HUES64 (cell line): Measurements from ENCODE around the gene CHST12.

Source experiments
- H3K27ac ChIP-seq: 2 replicates; pipeline ENCODE4 v1.7.0; 2013; ENCODE audit warnings: low read depth, low read length, inconsistent platforms
- H3K27me3 ChIP-seq: 2 replicates; pipeline ENCODE4 v1.6.1; 2013; ENCODE audit warnings: mild to moderate bottlenecking, low read length; ENCODE audit not compliant: insufficient read depth
- H3K36me3 ChIP-seq: 2 replicates; pipeline ENCODE4 v1.6.1; 2013; ENCODE audit warnings: mild to moderate bottlenecking, low read length; ENCODE audit not compliant: insufficient read depth
- H3K4me1 ChIP-seq: 2 replicates; pipeline ENCODE4 v1.6.1; 2013; ENCODE audit warnings: mild to moderate bottlenecking, low read length, moderate library complexity; ENCODE audit not compliant: insufficient read depth
- H3K4me3 ChIP-seq: 2 replicates; pipeline ENCODE4 v1.5.1; 2013; ENCODE audit warnings: mild to moderate bottlenecking, low read length, moderate library complexity
- H3K9ac ChIP-seq: 2 replicates; pipeline ENCODE4 v1.6.1; 2013; ENCODE audit warnings: mild to moderate bottlenecking, low read depth, low read length
- H3K9me3 ChIP-seq: 2 replicates; pipeline ENCODE4 v1.6.1; 2013; ENCODE audit warnings: low read depth, low read length; ENCODE audit not compliant: insufficient read depth
- WGBS: fragments of 150-250, 120-280 bp; methylation state at CpG from one replicate; pipeline ENCODE4 v1.1.7; 2013; ENCODE audit warnings: missing lambda C conversion rate; 5-methylcytosine and 5-hydroxymethylcytosine counted together

CHST12 gene

GRCh38 chr7:2497500-2498336, 94.3 kb downstream of the CHST12 start:
- no peak overlapping the region for H3K9ac ChIP-seq
- H3K27ac ChIP-seq, result no peak overlapping the region; the same call in 1 of the 2 replicates
- no peaks in the 10 kb centered on the region for H3K9me3 ChIP-seq
- peaks cover 29% of the 10 kb centered on the region for H3K4me1 ChIP-seq
- H3K4me3 ChIP-seq, result no peak overlapping the region
- H3K36me3 ChIP-seq, result no peaks in the 10 kb centered on the region
- H3K27me3 ChIP-seq, result no peaks in the 10 kb centered on the region
- 57% methylated on average over 25 of the region's 25 CpGs for WGBS
